GM23338 (cell line): ENCODE measurements around the gene ANKLE2.

Source experiments
- EZH2 ChIP-seq: fragments of 200-600 bp; sonication (generic); IDR thresholded peaks from one replicate; pipeline ENCODE4 v1.8.0; 2017; ENCODE audit warnings: antibody characterized with exemption, mild to moderate bottlenecking, low read depth; ENCODE audit not compliant: unreplicated experiment
- EZH2phosphoT487 ChIP-seq: fragments of 200-600 bp; sonication (generic); IDR thresholded peaks from one replicate; pipeline ENCODE4 v1.8.1; 2018; ENCODE audit warnings: antibody characterized with exemption; ENCODE audit not compliant: unreplicated experiment
- TF ChIP-seq, protein P1 (sequence below), 2 experiments: fragments of 200-600 bp in 1 of 2; sonication (generic) in 1 of 2; conservative IDR thresholded peaks; 2 replicates each; pipeline versions ENCODE4 v1.5.1 to v1.6.1; 2016 to 2017; ENCODE audit warnings: antibody characterized with exemption in 2 of 2, low read depth in 2 of 2, mild to moderate bottlenecking in 2 of 2, moderate library complexity in 1 of 2
- TF ChIP-seq, protein P2 (sequence below): IDR thresholded peaks from one replicate; pipeline ENCODE4 v1.6.1; 2018; ENCODE audit warnings: antibody characterized with exemption; ENCODE audit not compliant: unreplicated experiment

- TF ChIP-seq EZH2: no peak
- TF ChIP-seq, protein P1, sequence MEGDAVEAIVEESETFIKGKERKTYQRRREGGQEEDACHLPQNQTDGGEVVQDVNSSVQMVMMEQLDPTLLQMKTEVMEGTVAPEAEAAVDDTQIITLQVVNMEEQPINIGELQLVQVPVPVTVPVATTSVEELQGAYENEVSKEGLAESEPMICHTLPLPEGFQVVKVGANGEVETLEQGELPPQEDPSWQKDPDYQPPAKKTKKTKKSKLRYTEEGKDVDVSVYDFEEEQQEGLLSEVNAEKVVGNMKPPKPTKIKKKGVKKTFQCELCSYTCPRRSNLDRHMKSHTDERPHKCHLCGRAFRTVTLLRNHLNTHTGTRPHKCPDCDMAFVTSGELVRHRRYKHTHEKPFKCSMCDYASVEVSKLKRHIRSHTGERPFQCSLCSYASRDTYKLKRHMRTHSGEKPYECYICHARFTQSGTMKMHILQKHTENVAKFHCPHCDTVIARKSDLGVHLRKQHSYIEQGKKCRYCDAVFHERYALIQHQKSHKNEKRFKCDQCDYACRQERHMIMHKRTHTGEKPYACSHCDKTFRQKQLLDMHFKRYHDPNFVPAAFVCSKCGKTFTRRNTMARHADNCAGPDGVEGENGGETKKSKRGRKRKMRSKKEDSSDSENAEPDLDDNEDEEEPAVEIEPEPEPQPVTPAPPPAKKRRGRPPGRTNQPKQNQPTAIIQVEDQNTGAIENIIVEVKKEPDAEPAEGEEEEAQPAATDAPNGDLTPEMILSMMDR (conservative IDR thresholded peaks at IDR 0.05; ENCODE audit: low read depth in 2 of 2): no peak
- no peak for TF ChIP-seq EZH2phosphoT487
- TF ChIP-seq, protein P2, sequence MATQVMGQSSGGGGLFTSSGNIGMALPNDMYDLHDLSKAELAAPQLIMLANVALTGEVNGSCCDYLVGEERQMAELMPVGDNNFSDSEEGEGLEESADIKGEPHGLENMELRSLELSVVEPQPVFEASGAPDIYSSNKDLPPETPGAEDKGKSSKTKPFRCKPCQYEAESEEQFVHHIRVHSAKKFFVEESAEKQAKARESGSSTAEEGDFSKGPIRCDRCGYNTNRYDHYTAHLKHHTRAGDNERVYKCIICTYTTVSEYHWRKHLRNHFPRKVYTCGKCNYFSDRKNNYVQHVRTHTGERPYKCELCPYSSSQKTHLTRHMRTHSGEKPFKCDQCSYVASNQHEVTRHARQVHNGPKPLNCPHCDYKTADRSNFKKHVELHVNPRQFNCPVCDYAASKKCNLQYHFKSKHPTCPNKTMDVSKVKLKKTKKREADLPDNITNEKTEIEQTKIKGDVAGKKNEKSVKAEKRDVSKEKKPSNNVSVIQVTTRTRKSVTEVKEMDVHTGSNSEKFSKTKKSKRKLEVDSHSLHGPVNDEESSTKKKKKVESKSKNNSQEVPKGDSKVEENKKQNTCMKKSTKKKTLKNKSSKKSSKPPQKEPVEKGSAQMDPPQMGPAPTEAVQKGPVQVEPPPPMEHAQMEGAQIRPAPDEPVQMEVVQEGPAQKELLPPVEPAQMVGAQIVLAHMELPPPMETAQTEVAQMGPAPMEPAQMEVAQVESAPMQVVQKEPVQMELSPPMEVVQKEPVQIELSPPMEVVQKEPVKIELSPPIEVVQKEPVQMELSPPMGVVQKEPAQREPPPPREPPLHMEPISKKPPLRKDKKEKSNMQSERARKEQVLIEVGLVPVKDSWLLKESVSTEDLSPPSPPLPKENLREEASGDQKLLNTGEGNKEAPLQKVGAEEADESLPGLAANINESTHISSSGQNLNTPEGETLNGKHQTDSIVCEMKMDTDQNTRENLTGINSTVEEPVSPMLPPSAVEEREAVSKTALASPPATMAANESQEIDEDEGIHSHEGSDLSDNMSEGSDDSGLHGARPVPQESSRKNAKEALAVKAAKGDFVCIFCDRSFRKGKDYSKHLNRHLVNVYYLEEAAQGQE: no peak
Observed at GRCh38 chr12:132774159-132774558, 12.5 kb upstream of the ANKLE2 start.
